HUES6 (cell line): ENCODE data around the gene TENT4B.
A peak's percentile ranks its signal among the peaks of the same experiment; 100 is the strongest.
"Not testable (repeated sequence)": the region's sequence is repeated elsewhere in the genome, so short reads cannot be mapped to it uniquely, and the experiment has no call there.

ENCODE experiments used
- H3K27ac ChIP-seq: 2 replicates; pipeline ENCODE4 v1.7.0; 2013; ENCODE audit warnings: low read depth, mild to moderate bottlenecking, low read length, inconsistent platforms
- H3K27me3 ChIP-seq: 2 replicates; pipeline ENCODE4 v1.6.1; 2013; ENCODE audit warnings: low read length; ENCODE audit not compliant: control insufficient read depth, insufficient read depth
- H3K36me3 ChIP-seq: 2 replicates; pipeline ENCODE4 v1.6.1; 2013; ENCODE audit warnings: low read length; ENCODE audit not compliant: control insufficient read depth, insufficient read depth
- H3K4me1 ChIP-seq: 2 replicates; pipeline ENCODE4 v1.6.1; 2013; ENCODE audit warnings: low read length; ENCODE audit not compliant: control insufficient read depth, insufficient read depth
- H3K4me3 ChIP-seq: 2 replicates; pipeline ENCODE4 v1.5.1; 2013; ENCODE audit warnings: low read depth, low read length
- H3K9ac ChIP-seq: one replicate; pipeline ENCODE4 v1.6.1; 2013; ENCODE audit warnings: mild to moderate bottlenecking, low read length
- H3K9me3 ChIP-seq: 2 replicates; pipeline ENCODE4 v1.6.1; 2013; ENCODE audit warnings: low read depth, low read length; ENCODE audit not compliant: control insufficient read depth, insufficient read depth

TENT4B gene

DNA sequence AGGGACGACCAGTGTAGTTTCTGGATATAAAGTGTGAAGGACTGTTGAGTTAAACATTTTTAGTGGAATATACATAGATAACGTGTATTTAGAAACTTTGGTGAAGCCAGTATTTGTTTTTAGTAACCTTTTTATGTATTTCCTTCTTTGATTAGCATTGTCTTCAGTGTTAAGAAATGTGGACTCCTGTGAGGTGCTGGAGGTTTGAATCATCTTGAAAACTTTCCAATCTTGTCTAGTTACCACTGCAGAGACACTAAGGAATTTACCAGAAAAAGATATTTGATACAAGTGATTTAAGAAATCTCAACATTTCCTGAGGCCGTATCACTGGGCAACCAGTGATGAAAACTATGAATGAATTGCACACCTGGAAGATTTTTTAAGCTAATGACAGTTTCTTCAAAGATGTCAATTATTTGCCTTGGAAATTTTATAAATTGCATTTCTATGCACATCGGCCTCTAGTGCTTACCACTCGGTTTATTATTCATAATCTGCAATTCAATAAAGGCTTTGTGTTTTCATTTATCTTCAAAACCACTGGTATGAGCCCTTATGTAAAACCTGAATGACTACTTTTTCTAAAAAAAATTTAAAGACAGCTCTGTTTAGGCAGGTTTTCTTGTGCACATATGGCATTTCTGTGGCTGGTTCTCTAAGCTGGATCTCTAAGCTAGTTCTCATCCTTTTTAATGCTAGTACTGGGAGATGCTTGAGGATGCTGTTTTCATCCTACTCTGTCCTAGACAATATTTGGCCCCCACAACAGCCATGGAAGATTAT, 81.9 kb downstream of the TENT4B start:
- Histone ChIP-seq H3K36me3 (no peaks in the 10 kb centered on the region), H3K4me3 (no peak overlapping the region), H3K27ac (no peak overlapping the region), H3K9me3 (no peaks in the 10 kb centered on the region), H3K9ac (no peak overlapping the region), H3K27me3 (no peaks in the 10 kb centered on the region), H3K4me1 (no peaks in the 10 kb centered on the region; the same call in 1 of the 2 replicates)

DNA sequence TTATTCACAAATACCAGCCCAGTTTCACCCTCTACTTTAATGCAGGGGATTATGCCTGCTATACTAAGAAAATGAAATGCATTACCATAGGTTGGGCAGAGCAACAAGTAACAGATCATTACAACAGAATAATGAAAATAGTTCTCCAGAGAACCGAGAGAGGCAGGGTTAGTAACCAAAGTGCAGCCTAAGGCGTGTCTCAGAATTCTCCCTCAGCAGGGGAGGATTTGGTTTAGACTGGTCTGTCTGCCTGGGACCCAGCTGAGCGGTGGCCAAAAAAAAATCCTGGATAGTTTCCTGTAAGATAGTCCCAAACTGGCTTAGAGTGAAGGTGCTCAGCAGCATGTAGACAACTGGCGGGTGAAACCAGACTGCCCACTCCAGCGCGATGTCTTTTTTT, 82.5 kb downstream of the TENT4B start:
- no peak overlapping the region for H3K4me3 ChIP-seq
- no peaks in the 10 kb centered on the region for H3K9me3 ChIP-seq
- no peak overlapping the region for H3K9ac ChIP-seq
- no peaks in the 10 kb centered on the region; the same call in 1 of the 2 replicates for H3K4me1 ChIP-seq
- H3K27ac ChIP-seq: no peak overlapping the region
- no peaks in the 10 kb centered on the region for H3K27me3 ChIP-seq
- no peaks in the 10 kb centered on the region for H3K36me3 ChIP-seq

DNA sequence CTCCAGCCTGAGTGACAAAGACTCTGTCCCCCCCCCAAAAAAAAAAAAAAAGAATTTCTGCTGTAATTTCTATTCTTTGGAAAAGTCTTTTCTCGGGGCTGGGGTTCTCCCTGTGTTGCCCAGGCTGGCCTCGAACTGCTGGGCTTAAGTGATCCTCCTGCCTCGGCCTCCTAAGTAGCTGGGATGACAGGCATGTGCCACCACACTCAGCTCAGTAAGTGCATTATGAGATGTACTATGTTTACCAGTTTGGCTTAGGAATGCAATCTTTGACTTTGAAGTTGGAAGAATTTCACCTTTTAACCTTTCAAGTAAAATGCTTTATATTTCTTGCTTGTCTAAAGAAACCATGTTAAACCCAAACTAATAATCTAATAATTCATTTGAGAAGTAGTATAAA, 85.2 kb downstream of the TENT4B start:
- Histone ChIP-seq H3K4me3 (no peak overlapping the region), H3K9me3 (no peaks in the 10 kb centered on the region), H3K27me3 (no peaks in the 10 kb centered on the region), H3K36me3 (no peaks in the 10 kb centered on the region), H3K9ac (no peak overlapping the region), H3K4me1 (no peaks in the 10 kb centered on the region; the same call in 1 of the 2 replicates), H3K27ac (no peak overlapping the region)

DNA sequence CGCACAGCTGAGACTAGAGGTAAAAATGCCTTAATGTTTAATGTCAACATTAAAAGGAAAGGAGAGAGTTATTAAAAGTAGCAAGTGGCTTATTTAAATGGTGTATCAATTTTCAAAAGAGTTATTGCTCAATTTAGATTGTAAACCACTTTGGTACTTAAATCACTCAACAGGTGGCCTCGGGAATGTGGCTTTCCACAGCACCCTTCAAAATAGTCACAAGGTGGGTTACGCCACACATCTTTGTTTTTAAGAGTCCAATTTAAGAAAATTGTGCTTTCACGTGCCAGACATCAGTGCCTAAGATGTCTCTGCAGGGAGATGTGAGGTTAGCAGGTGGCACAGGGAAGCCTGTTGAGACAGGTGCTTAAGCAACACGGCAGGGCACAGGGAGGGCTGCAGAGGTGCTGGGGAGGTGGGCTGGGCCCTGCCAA, 85.8 kb downstream of the TENT4B start:
- Histone ChIP-seq H3K36me3 (no peaks in the 10 kb centered on the region), H3K4me1 (no peaks in the 10 kb centered on the region; the same call in 1 of the 2 replicates), H3K4me3 (no peak overlapping the region), H3K27me3 (no peaks in the 10 kb centered on the region), H3K9me3 (no peaks in the 10 kb centered on the region), H3K9ac (no peak overlapping the region), H3K27ac (no peak overlapping the region)

DNA sequence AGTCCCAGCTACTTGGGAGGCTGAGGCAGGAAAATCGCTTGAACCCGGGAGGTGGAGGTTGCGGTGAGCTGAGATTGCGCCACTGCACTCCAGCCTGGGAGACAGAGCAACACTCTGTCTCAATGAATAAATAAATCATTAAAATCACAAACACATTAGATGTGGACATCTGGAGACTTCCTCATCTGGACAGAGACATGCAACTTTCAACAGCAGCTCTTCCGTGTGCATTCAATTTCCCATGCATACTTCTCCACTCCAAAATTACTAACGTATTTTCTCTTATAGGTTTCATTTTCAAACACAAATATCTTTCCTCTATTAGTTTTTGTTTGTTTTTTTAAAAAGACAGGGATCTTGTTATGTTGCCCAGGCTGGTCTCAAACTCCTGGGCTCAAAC, 89.9 kb downstream of the TENT4B start:
- H3K27ac ChIP-seq, H3K4me3 ChIP-seq, H3K9ac ChIP-seq, H3K36me3 ChIP-seq, H3K9me3 ChIP-seq: not testable (repeated sequence)
- Histone ChIP-seq H3K27me3 (peaks cover 16% of the 10 kb centered on the region), H3K4me1 (peaks cover 18% of the 10 kb centered on the region)

DNA sequence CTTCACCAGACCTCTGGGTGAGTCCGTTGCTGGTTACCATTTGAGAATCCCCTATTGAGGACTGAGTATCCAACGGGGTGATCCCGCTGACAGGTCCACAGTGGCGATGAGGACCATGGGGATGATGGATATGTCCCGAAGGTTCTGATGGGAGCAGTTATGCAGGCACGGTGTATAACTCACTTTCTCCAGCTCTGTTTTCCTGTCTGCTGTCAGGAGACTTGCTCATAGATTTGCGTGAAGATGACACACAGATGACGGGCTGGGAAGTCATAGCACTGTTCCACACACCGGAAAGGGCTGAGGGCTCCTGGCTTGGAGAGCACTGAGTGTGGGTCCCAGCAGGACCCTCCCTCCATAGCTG, 91.0 kb downstream of the TENT4B start:
- Histone ChIP-seq H3K36me3 (no peaks in the 10 kb centered on the region), H3K27ac (no peak overlapping the region), H3K4me3 (no peak overlapping the region), H3K9me3 (no peaks in the 10 kb centered on the region), H3K9ac (no peak overlapping the region), H3K4me1 (peaks cover 21% of the 10 kb centered on the region), H3K27me3 (peaks cover 16% of the 10 kb centered on the region)

DNA sequence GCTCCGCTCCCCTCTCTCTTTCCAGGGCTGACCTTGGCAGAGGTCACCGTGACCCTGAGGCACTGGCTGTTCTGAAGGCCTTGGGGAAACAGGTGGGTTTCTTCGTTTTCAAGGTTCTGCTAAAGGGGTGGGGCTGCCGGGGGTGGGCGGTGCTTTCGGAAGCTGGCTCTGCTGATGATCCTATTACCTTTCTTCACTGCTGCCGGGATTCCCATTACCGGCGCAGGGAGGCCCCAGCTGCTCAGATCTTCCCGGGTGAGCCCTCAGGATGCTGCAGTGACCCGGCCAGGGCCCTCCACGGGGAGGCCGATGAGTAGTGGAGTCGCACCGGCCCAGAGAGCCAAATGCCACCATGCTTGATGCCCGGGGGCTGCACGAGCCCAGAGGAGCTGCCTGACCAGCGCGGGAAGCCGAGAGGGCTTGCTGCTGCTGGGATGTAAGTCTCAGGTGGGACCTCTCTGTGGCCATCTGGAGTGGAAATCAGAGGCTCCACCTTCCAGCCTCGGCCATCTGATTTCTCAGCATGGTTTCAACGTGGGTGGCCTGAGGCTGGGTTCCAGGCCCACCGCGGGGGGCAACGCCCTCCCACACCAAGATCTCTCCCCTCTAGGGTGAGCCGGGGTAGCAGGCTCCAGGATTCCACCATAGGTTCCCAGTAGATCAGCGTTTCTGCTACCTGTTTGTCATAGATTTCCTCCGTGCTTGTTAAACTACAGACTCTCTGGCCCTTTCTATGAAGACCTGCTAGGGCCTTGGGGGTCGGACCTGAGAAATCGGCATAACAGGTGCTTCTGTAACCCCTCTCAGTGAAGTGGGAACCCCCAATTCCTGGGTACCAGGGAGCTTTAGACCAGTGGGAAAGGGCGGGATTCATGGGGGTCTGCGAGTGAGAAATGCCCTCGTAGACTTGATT, 91.7 kb downstream of the TENT4B start:
- Histone ChIP-seq H3K9ac (no peak overlapping the region), H3K4me3 (peak overlapping the region; percentile 69), H3K36me3 (no peaks in the 10 kb centered on the region), H3K4me1 (peaks cover 26% of the 10 kb centered on the region), H3K9me3 (no peaks in the 10 kb centered on the region), H3K27ac (no peak overlapping the region), H3K27me3 (peaks cover 16% of the 10 kb centered on the region)

DNA sequence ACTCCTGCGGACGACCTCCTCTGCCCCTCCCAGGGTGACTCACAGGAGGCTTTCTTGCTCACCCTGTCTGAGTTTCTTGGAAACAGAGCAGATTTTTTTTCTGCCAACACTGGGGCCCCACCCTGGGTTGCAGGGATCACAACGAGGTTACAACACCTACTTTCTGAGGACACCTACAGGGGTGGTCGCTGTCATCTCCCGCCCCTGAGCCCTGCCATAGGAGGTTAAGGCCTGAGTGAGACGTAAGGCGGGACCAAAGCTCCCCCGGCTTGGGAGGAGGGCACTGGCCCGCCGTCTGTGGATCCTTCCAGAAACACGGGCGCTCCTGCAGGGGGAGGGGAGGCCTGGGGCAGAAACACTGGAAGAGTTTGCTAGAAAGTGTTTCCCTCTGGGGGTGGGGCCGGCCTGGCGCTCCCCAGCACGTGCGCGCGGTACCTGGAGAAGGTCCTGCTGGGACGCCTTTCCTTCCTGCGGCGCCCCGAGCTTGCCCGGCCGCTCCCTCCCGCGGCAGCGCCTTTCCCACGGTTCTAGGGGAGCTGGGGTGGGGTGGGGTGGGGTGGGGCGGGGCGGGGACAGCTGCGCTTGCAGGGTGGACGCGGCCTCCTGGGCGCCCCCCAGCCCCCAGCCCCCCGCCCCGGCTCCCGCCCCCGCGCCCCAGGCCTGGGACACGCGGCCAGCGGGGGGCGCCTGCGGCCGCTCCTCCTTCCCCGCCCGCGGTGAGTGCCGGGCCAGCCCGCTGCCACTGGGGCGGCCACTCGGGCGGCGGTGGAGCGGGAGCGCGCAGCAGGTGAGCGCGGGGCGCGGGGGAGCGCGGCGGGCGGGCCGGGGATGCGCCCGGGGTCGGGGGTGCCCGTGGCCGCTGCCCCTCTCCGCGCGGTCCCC, 92.6 kb downstream of the TENT4B start:
- Histone ChIP-seq H3K27ac (no peak overlapping the region), H3K9me3 (no peaks in the 10 kb centered on the region), H3K9ac (no peak overlapping the region)

DNA sequence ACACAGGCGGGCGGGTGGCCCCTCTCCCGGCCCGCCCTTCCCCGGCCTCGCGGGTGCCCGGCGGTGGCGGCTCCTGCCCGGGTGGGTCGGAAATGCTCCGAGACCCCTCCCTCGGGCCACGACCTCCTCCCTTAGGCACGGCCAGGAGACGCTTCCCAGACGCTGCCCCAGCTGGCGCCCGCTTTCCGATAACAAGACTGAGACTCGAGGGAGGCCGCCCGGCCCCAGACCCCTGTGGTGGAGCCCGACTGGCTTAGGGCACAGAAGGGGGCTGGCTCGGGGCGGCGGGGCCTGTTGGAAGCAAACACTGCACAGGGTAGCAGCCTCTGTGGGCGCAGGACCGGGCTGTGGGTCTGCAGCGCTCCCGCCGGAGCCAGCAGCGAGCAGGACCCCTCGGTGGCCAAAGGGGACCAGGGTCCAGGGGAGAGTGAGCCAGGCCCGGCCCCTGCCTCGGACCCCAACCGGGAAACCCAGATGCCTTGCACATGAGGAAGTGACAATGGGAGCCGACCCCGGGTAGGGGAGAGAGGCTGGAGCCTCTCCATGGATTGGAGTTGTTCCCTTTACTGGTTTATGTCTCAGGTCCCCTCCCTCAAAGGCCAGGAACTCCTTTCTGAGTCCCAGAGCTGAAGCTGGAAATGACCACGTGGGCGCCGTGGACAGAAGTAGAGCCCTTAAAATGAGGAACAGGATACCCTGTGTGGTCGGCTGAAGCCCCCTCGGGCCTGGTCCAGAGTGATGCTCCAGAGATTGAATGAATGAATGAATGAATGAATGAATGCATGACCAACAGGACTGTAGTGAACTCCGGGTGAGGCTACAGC, 93.4 kb downstream of the TENT4B start:
- Histone ChIP-seq H3K4me1 (peaks cover 26% of the 10 kb centered on the region), H3K9ac (no peak overlapping the region), H3K27me3 (peaks cover 16% of the 10 kb centered on the region), H3K36me3 (no peaks in the 10 kb centered on the region), H3K27ac (no peak overlapping the region), H3K4me3 (peak overlapping the region; percentile 64), H3K9me3 (no peaks in the 10 kb centered on the region)

More for the DNA sequence above, 92.6 kb downstream of the TENT4B start:
- Histone ChIP-seq H3K4me1 (peaks cover 26% of the 10 kb centered on the region), H3K36me3 (no peaks in the 10 kb centered on the region), H3K4me3 (peak overlapping the region; percentile 69), H3K27me3 (peaks cover 16% of the 10 kb centered on the region)
